ENCODE results near the gene ST6GALNAC1. TPM values are rescaled to one million over a fixed set of nuclear protein-coding genes. Genes with fewer than 3 reads are reported as not detected.
A peak's percentile ranks its signal among the peaks of the same experiment; 100 is the strongest.

The ST6GALNAC1 gene
- total RNA-seq, 4 donors from 2014 or later: 121 to 281 (median 182) TPM

DNA sequence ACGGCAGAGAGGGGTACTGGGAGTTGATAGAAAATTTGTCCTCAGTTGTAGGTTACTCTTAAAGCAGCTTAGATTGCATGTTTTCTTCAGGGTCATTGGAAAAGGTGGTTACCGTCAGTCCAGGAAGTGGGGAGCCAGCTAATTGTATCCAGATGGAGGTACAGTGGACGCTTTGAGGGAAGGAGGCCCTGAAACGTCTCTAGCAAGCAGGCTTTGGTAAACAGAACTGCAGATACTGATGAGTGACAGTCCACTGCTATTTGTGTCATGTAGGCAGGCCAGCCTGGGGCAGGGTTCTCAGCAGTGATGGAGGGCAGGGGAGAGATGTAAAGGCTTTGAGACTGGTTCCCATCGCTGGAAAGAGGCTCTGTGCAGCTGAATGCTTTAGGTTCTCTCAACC, 30.2 kb upstream of the ST6GALNAC1 start:
- H3K27me3 ChIP-seq: no peaks in the 10 kb centered on the region
- no peaks in the 10 kb centered on the region for H3K36me3 ChIP-seq
- H3K27ac ChIP-seq: peak overlapping the region; percentile 89 to 96 (median 94)
- in situ Hi-C loops (cut with MboI; ENCODE audit: low pct_ligation_motif_present in 1 of 4, low pct_unique_long_range_greater_than_20kb in 1 of 4, low sequenced_read_pairs in 3 of 4): no loop called here
- H3K9me3 ChIP-seq: no peaks in the 10 kb centered on the region
- H3K4me3 ChIP-seq: no peak overlapping the region
- 69 to 72% methylated on average over 2 to 5 of the region's 5 CpGs for WGBS, 2 donors (ENCODE audit: low coverage in 1 of 2)
- peaks cover 10 to 43% (median 35%) of the 10 kb centered on the region in 4 donors for H3K4me1 ChIP-seq
- DNase-seq: no peak
- TF ChIP-seq, protein P1, sequence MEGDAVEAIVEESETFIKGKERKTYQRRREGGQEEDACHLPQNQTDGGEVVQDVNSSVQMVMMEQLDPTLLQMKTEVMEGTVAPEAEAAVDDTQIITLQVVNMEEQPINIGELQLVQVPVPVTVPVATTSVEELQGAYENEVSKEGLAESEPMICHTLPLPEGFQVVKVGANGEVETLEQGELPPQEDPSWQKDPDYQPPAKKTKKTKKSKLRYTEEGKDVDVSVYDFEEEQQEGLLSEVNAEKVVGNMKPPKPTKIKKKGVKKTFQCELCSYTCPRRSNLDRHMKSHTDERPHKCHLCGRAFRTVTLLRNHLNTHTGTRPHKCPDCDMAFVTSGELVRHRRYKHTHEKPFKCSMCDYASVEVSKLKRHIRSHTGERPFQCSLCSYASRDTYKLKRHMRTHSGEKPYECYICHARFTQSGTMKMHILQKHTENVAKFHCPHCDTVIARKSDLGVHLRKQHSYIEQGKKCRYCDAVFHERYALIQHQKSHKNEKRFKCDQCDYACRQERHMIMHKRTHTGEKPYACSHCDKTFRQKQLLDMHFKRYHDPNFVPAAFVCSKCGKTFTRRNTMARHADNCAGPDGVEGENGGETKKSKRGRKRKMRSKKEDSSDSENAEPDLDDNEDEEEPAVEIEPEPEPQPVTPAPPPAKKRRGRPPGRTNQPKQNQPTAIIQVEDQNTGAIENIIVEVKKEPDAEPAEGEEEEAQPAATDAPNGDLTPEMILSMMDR (IDR thresholded peaks at IDR 0.05): no peak
- TF ChIP-seq EP300 (IDR thresholded peaks at IDR 0.05; ENCODE audit: low read depth): no peak
- TF ChIP-seq POLR2A (IDR thresholded peaks at IDR 0.05): no peak
- TF ChIP-seq POLR2AphosphoS5 (IDR thresholded peaks at IDR 0.05): no peak
- intact Hi-C loops (cut with DNase I; ENCODE audit: low total_unique reads): no loop called here

DNA sequence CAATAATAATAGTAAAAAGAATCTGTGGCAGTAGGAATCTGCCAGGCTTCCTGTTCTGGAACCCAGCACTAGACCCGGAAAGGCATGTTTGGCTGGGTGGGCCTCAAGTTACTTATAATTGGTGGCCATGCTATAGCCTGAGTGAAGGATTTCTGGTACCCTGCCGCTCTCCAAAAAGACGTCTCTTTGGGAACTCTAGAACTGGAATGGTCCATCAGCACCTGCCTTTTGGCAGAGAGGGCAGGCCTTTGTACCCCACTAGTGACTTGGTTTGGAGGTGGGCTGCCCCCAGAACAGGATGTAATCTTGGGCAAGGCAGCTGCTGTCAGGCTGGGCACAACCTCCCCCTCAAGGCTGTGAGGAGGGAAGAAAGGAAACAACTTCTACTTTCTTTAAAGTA, 29.3 kb upstream of the ST6GALNAC1 start:
- intact Hi-C loops (cut with DNase I; ENCODE audit: low total_unique reads): no loop called here
- in situ Hi-C loops (cut with MboI; ENCODE audit: low pct_ligation_motif_present in 1 of 4, low pct_unique_long_range_greater_than_20kb in 1 of 4, low sequenced_read_pairs in 3 of 4): no loop called here
- 60 to 77% methylated on average over 1 to 3 of the region's 3 CpGs for WGBS, 2 donors (ENCODE audit: low coverage in 1 of 2)
- Histone ChIP-seq H3K9me3 (no peaks in the 10 kb centered on the region), H3K27me3 (no peaks in the 10 kb centered on the region), H3K4me1 (peaks cover 10 to 34% (median 33%) of the 10 kb centered on the region in 4 donors), H3K27ac (peak overlapping the region; percentile 89 to 96 (median 94)), H3K36me3 (no peaks in the 10 kb centered on the region), H3K4me3 (peak overlapping the region in 1 of 4 donors; percentile 65)
- DNase-seq: no peak
- TF ChIP-seq POLR2AphosphoS5 (IDR thresholded peaks at IDR 0.05): no peak
- TF ChIP-seq POLR2A (IDR thresholded peaks at IDR 0.05): no peak
- TF ChIP-seq EP300 (IDR thresholded peaks at IDR 0.05; ENCODE audit: low read depth): no peak
- TF ChIP-seq, protein P1 (IDR thresholded peaks at IDR 0.05): no peak

DNA sequence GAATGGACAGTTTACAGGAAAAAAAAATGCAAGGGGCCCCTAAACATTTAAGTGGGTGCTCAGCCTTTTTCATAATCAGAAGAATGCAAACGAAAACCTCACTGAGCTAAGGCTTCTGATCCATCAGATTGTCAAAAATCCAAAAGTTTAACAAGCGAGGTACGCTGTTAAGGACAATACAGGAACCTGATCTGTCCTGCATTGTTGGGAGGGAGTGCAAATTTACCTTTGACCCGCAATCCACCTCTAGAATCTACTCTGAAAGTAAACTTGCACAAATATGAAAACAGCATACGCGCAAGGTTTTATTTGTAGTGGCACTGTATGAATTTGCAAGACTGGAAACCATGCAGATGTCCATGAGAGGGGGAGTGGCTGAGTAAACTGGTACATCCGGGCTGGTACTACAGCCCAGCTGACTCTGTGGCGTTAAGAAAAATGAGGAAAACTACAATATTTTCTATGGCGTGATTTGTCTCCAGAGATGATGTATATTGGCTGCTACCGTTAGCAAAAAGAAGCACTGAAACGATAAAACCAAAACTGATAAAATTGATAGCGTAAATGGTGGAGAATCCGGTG, 28.8 kb upstream of the ST6GALNAC1 start:
- no peaks in the 10 kb centered on the region for H3K36me3 ChIP-seq
- 38 to 54% methylated on average over 10 to 13 of the region's 13 CpGs for WGBS, 2 donors (ENCODE audit: low coverage in 1 of 2)
- H3K4me1 ChIP-seq: peaks cover 10 to 32% (median 30%) of the 10 kb centered on the region in 4 donors
- in situ Hi-C loops (cut with MboI; ENCODE audit: low pct_ligation_motif_present in 1 of 4, low pct_unique_long_range_greater_than_20kb in 1 of 4, low sequenced_read_pairs in 3 of 4): no loop called here
- peak overlapping the region; percentile 89 to 96 (median 94) for H3K27ac ChIP-seq
- H3K9me3 ChIP-seq: no peaks in the 10 kb centered on the region
- peak; percentile 39 for DNase-seq
- peak in 1 of 3 donors; percentile 24 for TF ChIP-seq POLR2AphosphoS5 (IDR thresholded peaks at IDR 0.05)
- TF ChIP-seq, protein P1 (IDR thresholded peaks at IDR 0.05): peak in 1 of 5 experiments; percentile 5
- TF ChIP-seq EP300 (IDR thresholded peaks at IDR 0.05; ENCODE audit: low read depth): no peak
- intact Hi-C loops (cut with DNase I; ENCODE audit: low total_unique reads): no loop called here
- H3K27me3 ChIP-seq: no peaks in the 10 kb centered on the region
- peak overlapping the region; percentile 41 to 65 (median 54) for H3K4me3 ChIP-seq

DNA sequence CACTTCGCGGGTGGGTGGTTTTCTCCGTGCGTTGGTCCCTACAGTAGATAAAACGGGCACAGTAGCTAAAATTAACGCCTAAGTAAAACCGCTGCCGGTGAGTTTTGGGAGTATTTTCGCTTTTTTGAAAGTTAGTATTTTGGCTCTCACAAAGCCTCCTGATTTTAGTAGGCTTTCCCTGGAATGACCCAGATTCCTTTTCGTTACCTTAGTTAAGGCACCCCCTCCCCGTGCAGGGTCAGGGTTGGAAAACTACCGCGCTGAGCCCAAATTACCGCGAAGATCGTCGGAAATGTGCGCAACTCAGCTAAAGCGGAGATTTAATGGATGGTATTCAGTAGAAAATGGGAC, 28.3 kb upstream of the ST6GALNAC1 start:
- H3K36me3 ChIP-seq: no peaks in the 10 kb centered on the region
- intact Hi-C loops (cut with DNase I; ENCODE audit: low total_unique reads): no loop called here
- WGBS, 2 donors (ENCODE audit: low coverage in 1 of 2): 0 to 1% methylated on average over 10 to 19 of the region's 19 CpGs
- no peaks in the 10 kb centered on the region for H3K27me3 ChIP-seq
- no peak for DNase-seq
- no peaks in the 10 kb centered on the region for H3K9me3 ChIP-seq
- peaks cover 10 to 32% (median 29%) of the 10 kb centered on the region in 4 donors for H3K4me1 ChIP-seq
- peak overlapping the region; percentile 89 to 96 (median 94) for H3K27ac ChIP-seq
- TF ChIP-seq EP300 (IDR thresholded peaks at IDR 0.05; ENCODE audit: low read depth): no peak
- TF ChIP-seq POLR2A (IDR thresholded peaks at IDR 0.05): peak; percentile 89
- peak; percentile 66 to 83 (median 82) for TF ChIP-seq POLR2AphosphoS5 (IDR thresholded peaks at IDR 0.05)
- TF ChIP-seq, protein P1 (IDR thresholded peaks at IDR 0.05): peak in 2 of 5 experiments; percentile 32 to 57
- in situ Hi-C loops (cut with MboI; ENCODE audit: low pct_ligation_motif_present in 1 of 4, low pct_unique_long_range_greater_than_20kb in 1 of 4, low sequenced_read_pairs in 3 of 4): no loop called here
- H3K4me3 ChIP-seq: peak overlapping the region; percentile 41 to 65 (median 54)

Data from transverse colon (tissue), 4 donors.